Muscle of back (tissue), 11 donors: ENCODE data around the gene DRC7. TPM values are rescaled to one million over a fixed set of nuclear protein-coding genes. Genes with fewer than 3 reads are reported as not detected.

Experiments
- DNase-seq, 3 donors: peaks; one replicate each; pipeline versions ENCODE4 v3.0.0 to v3.0.0-alpha.2; 2013
- polyA plus RNA-seq, 10 donors: library from polyadenylated mRNA; unstranded; fragments of 120-200 nt; gene quantifications; one replicate each; pipeline ENCODE4 v1.2.1, GENCODE V29; 2013; ENCODE audit not compliant: insufficient read length in 10 of 10

The DRC7 gene
- polyA plus RNA-seq, 10 donors = 0.07 to 0.23 (median 0.15) TPM; not detected in 6

DNA sequence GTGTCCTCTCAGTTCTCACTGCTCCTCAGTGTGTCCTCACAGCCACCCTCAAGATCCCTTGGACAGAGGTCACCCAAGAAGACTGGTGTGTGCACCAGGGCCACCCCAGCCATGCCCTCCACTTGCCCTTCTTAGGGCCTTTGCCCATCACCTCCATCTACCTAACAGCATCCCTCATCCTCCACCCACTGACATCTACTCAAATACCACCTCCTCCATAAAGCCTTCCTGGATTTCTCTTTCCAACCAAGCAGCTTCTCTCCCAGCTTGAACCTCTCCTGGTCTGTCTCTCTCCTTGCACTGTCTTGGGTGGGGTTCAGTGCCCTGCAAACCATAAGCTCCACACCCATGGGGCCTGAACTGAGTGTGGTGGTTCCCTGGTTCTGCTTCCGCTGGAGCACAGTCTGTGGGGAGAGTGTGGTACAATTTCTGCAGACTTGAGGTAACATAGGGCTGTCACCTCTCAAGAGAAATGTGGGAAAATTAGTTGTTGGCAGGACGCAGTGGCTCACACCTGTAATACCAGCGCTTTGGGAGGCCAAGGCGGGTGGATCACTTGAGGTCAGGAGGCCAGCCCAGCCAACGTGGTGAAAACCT lies 55.3 kb downstream of the DRC7 start:
- no peak for DNase-seq

DNA sequence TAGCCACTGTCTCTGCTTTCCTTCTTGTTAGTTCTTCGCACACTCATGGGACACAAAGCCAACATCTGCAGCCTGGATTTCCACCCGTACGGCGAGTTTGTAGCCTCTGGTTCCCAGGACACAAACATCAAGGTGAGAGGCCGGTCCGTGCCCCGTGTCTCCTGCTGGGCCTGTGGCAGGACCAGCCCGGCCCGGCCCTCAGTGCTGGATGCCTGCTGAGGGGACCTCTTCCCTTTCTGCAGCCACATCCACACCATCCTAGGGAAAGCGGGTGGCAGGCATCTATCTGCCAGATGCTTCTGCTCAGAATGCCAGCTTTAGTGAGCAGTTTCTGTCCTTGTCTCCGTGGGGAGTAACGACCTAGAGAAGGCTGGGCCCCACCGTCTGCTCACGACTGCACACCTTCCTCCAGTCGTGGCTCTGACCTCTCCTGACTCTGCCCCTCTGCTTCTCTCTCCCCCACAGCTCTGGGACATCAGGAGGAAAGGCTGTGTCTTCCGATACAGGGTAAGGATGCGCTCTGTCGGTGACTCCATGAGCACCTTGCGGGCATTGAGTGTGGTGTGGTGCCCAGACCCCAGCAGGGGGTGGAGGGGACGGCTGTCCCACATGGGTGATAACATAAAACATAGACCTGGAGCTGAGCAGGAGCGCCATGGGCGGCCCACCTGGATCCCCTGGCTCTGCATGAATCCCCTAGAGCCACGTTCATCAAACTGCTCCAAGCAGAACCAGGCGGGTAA lies 56.4 kb downstream of the DRC7 start:
- DNase-seq = no peak

DNA sequence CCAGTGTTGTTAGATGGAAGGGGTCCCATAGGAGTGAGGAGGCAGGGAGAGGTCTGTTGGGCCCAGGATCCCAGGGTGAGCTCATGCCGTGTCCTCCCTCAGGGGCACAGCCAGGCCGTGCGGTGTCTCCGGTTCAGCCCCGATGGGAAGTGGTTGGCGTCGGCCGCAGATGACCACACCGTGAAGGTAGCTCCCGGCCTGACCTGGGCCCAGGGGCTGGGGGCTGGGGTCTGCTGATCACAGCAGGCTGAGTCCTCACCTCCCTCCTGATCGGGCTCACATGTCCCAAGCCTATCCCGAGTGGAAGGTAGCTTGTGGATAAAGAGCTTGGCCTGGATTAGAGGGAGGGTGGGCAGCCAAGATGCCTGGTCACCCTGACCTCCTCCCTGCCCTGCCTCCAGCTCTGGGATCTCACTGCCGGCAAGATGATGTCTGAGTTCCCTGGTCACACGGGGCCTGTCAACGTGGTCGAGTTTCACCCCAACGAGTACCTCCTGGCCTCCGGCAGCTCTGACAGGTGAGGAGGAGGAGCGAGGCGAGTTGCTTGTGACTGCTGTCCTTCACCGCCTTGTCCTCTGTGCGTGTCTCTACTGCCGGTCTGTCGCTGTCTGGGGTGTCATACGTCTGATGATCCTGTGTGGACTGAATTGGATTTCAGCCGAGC lies 57.1 kb downstream of the DRC7 start:
- no peak for DNase-seq

DNA sequence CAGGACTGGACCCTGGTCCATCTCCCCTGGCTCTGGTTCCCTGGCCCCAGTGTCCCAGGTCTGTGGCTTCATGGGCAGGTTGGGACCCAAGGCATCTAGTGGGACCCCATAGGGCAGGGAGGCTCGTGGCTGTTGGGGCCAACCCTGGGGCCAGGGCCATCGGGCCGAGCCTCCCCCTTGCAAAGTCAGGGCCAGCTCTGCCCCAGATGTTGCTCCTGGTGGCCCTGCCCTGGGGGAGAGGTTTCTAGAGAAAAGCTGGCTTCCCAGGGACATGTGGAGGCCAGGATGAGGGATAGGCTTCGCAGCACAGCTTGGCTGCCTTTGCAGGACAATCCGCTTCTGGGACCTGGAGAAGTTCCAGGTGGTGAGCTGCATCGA lies 57.6 kb downstream of the DRC7 start:
- DNase-seq = no peak

DNA sequence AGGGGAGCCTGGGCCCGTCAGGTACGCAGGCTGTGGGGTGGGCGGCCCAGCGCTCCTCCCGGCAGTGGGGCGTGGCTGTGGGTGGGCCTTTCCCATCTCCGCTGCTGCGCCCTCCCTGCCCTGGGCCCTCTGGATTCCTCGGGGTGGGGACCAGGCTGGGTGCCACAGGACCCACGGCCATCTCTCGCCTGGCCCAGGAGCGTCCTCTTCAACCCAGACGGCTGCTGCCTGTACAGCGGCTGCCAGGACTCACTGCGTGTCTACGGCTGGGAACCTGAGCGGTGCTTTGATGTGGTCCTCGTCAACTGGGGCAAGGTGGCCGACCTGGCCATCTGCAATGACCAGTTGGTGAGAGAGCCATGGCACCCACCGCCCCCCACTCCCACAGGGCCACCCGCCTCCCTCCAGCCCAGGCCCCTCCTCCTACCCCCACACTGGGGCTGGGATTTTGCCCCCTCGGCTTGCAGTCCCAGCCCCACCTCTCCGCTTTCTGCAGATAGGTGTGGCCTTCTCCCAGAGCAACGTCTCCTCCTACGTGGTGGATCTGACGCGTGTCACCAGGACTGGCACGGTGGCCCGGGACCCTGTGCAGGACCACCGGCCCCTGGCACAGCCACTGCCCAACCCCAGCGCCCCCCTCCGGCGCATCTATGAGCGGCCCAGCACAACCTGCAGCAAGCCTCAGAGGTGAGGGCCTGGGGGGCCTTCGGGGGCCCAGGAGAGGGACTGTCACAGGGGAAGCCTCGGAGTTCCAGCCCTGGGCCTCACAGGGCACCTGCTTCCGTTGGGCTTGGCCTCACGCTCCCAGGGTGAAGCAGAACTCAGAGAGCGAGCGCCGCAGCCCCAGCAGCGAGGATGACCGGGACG lies 58.2 kb downstream of the DRC7 start:
- no peak for DNase-seq

DNA sequence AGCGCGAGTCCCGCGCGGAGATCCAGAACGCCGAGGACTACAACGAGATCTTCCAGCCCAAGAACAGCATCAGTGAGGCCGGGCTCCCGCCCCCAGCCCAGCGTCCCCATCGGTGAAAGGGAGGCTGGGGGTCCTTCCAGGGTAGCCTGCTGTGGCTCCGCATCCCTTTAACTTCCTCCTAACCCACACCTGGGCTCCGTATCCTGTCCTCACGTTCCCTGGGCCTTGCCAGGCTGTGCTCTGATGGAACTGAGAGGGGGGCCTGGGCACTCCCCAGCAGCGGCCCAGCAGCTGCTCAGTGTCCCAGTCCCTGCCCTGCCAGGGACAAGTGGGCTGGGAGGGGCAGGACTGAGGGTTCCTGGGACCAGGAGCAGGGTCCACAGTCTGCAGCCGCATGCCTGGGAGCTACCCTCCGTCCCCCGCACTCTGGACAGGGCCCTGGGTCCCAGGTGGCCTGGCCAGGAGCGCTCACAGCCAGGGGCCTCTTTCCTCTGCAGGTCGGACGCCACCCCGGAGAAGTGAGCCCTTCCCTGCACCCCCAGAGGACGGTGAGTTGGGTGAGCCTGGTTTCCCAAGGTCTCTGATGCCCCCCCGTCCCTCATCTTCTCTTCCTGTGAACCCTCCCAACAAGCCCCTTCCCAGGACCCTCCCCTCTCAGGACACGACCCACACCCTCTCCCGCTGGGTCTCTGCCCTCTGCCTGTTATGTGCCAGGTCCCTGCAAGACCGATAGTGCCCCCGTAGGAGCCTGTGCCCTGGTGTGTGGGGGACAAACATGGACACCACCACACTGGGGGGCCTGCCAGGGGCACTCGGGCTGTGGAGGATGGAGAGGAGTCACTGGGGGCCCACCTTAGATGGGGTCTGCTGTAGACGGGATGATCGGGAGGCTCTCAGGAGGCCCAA lies 59.1 kb downstream of the DRC7 start:
- DNase-seq = no peak

DNA sequence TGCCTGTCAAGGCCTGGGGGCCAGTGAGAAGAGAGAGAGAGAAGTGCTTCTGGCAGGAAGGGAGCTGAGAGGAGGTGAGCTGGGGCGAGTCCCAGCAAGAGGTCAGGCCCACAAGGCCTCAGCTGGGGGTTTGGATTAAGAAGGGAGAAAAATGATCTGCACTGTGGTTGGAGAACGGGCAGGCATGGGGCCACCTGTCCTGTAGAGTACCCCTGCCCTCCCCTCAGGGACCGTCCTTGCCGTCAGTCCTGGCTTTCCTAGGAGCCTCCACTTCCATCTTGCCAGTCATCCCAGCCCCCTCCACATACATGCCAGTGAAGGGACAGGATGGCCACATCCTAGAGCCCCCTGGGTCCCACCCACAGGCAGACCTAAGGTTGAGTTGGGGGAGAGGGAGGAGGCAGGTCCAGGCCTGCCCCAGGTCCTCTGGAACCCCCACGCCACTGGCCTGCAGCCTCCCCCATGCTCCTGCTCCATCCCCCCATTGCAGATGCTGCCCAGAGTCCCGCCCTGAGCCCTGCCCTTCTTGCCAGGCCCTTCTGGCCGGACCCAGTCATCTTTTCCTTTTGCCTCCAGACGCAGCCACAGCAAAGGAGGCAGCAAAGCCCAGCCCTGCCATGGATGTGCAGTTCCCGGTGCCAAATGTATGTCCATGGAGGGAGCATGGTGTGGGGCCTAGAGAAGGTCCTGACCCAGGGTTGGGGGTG lies 59.9 kb downstream of the DRC7 start:
- DNase-seq = no peak

DNA sequence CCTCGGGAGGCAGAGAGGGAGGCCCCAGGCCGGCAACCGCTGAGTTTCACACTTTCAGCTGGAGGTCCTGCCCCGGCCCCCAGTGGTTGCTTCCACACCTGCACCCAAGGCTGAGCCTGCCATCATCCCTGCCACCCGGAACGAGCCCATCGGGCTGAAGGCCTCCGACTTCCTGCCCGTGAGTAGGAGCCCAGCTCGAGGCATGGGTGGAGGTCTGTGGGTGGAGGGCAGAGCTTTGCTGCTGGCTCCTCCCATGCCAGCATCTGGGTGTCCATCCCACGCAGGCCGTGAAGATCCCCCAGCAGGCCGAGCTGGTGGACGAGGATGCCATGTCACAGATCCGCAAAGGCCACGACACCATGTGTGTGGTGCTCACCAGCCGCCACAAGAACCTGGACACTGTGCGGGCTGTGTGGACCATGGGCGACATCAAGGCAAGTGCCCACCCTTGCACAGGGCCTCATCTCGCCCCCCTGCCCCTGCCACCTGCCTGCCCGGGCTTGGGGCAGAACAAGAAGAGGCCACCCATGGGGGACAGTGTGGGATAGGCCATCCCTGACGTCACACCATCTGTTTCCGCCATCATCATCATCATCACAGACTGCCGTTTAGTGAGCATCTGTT lies 60.6 kb downstream of the DRC7 start:
- no peak for DNase-seq

DNA sequence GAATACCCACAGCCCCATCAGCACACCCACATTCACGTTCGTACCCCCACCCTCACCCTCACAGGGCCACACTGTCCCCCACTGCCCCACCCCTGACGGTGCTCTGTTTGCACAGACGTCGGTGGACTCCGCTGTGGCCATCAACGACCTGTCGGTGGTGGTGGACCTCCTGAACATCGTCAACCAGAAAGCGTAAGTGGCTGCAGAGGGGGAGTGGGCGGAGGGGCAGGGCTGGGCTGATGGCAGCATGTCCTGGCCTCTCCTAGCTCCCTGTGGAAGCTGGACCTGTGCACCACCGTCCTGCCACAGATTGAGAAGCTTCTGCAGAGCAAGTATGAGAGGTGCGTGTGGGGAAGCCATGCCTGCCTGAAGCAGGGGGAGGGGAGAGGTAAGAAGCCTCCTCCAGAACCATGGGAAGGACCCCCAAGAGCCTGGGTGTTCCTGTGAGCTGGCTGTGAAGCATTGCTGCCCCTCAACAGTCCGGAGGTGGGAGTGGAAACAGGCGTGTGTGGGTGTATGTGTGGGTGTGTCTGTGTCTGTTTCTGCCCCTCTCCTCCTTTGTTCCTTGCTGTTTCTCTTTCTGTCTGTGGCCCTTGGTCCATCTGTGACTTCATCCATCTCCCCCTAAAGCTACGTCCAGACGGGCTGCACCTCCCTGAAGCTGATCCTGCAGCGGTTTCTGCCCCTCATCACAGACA lies 61.3 kb downstream of the DRC7 start:
- no peak for DNase-seq

DNA sequence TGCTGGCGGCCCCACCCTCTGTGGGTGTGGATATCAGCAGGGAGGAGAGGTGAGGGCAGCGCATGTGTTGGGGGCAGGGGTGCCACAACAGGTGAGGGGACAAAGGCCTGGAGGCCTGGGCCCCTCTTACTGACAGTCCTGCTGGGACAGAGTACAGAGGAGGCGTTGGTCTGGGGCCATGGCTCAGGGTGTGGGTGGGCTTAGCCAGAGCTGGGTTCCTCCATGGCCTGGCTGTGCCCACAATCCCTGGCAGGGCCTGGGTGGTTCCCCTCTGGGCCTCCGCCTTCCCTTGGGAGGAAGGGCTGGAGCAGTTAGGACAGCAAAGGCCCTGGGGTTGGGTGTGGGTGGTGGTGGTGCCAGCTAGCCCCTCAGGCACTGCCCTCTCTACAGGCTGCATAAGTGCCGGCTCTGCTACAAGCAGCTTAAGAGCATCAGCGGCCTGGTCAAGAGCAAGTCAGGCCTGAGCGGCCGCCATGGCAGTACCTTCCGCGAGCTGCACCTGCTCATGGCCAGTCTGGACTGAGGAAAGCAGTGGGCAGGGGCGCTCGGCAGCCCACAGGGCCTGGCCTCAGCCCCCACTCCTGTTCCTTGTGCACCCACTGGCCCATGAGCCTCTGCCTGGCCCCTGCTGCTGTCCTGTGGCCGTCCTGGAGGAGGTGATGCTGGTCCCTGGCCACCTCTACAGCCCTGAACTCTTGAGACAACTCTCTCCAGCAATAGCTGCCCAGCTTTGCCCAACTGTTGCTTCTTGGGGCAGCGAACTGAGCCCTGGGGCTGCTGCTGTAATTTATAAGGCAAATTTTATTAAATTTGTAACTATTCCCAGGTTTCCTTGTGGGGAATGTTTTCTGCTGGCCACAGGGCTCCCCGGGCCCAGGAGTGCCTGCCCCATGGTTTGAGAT lies 62.1 kb downstream of the DRC7 start:
- no peak for DNase-seq

DNA sequence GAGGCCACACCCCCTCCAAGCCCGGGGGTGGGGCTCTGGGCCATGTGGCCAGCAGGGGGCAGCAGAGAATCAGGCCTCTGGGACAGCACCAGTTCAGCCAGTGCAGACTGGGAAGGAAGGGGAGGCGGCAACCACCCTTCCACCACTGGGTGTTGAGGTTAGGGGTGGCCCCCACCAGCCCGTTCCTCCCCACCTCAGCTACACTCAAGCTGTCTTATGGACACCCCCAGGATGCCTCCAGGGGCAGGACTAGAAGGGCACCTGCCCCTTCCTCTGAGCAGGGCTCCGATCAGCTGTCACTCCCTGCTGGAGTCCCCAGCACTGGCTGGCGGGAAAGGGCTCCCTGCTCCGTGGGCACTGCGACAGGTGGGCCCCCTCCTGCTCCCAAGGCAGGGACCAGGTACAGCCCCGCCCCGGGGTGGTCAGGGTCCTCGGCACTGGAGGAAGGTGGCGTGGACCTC lies 62.8 kb downstream of the DRC7 start:
- DNase-seq = peak; percentile 53 to 81 (median 80)

DNA sequence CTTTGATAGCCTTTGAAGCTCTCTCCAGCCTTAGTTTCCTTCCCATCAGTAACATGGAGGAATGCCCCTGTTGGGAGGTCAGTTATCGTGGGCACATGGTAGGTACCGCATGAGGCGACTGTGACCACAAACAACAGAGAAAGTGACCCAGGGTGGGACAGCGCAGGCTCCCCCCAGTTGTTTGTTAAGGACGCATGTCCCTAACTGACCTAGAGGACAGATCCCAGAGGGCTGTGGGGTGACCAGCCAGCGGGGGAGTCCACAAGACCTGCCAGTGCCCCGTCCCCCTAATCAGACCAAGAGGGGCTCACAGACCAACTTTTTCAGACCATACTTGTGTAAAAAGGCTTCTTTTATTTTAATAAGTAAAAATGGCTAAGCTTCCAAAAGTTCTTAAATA lies 63.3 kb downstream of the DRC7 start:
- no peak for DNase-seq

DNA sequence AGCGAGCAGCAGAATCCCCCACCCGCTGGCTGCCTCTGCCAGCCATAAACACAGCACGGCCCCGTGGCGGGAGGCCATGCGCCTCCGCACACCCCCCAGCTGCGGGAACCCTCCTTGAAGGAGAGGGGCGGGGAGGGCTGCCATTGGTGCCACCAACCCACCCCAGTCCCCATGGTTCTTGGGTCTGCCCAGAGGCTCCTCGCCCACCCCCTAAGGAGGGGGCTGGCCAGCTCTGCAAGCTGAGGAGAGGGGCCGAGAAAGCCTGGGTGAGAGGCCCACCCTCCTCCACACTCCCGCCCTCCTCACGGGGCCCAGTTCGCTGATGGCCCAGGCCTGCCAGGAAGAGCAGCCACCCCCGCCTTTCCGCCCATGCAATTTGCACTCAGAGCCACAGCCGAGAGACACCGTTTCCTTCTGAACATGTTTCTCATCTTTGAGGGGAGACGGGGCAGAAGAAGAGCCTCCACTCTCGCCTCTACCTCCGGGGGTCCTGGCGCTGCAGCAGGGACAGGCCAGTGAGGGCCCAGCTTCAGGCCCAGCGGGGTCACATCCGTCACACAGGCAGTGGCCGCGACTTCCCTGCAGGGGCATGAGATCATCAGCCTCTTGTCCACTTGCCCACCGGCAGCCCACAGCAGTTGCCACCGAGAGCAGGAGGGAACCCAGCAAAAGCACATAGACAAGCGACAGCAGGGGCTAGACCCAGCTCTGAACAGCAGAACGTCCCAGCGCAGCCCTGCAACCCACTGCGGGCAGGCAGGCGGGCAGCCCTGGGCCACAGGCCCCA lies 63.9 kb downstream of the DRC7 start:
- DNase-seq = no peak

DNA sequence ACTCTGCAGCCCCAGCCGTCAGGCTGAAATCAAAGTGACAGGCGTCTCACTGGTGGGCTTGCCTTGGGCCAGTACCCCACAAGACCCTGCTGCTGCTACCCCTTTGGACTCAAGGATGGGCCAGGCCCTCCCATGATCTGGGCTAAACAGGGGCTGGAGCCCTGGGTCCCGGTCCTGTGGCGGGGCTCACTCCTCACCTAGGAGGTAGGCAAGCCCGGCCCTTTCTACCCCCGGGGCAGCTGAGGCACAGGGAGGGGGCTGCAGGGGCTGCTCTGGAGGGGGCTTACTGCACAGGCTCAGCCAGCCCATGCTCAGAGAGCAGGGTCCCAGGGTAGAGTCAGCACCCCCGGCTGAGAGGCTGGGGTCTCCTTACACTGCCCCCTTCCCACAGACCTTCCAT lies 64.5 kb downstream of the DRC7 start:
- DNase-seq = no peak

DNA sequence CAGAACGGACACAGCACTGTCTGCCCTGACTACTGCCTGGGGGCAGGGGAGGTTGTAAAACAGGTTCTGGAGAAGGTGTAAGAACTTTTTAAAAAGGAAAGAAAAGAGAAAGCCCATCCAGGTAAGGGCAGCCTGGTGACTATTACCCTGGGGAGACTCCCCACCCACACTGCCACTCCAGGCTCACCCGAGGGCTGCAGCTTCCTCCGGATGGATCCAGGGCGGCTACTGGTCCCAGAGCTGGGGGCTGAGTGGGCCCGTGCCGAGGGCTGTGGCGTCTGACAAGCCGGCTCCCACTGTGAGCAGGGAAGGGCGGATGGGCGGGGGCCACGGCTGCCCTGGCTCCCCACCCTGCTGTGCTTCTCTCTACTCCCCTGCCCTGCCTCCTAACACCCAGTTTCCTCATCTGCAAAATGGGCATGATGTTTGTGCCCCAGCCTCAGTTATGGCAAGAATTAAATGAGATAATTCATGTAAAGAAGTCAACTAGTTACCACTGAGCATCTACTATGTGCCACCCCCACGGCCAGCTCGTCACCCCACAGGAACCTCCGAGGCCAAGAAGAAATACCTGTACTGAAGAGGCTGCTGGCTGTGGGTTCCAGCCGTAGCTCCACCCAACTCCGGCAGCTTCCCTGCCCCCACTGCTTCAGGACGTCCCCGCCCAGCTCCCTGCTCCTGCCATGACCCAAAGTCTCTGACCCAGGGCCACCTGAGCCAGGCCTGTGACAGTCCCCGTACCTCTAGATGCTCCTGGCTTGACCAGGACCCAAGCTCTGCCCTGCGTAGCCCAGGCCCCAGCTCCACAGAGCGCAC lies 65.1 kb downstream of the DRC7 start:
- no peak for DNase-seq

DNA sequence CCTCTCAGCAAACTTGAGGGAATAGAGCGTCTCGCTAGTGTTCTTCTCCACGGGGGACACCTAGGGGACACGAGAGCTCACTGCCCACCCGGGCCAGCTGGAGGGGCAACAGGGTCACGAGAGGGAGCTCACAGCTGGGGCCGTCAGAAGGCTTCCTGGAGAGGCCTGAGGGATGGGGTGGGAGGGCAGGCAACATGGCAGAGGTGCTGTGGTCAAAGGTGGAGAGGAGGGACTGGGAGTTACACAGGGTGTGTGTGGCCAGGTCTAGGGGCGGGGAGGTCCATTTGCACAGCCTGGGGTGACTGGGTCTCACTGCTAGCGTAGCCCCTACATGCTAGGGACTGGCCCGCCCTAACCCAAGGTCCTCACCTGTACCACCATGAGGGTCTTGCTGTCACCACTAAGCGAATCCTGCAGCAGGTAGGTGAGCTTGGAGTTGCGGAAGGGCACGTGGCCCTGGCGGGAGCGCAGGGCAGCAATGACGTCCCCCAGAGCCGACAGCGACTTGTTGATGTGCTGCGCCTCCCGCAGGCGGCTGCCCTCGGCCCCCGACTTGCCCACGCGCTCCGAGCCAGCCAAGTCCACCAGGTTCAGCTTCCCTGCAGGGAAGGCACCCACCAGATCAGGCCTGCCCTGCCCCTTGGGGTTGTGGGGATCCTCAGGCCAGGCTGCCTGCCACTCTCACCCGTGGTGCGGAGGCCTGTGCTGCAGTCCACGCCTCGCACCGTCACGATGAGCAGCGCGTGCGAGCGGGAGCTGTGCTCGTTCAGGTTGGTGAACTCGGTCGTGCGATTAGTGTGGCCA lies 66.0 kb downstream of the DRC7 start:
- DNase-seq = no peak
